Central memory CD4-positive, alpha-beta T cell (primary cell): ENCODE data around the gene TENM3.

Experiments used
- DNase-seq: peaks from one replicate; pipeline ENCODE4 v3.0.0; 2022

TENM3 gene

DNA sequence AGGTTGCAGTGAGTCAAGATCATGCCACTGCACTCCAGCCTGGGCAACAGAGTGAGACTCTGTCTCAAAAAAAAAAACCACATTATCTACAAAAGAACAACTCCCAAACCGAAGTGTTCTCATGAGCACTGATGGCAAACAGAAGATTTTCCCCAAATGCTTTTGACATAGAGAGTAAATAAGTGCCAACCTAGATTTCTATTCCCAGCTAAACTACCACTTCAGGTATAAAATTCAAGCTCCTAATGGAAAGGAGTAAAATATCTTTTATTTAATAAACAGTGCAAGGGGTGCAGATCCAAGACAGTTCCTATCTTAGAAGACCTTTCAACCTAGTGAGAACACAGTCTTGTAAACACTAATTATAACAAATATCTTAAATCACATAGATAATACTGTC lies 170.3 kb downstream of the TENM3 start:
- no peak for DNase-seq

DNA sequence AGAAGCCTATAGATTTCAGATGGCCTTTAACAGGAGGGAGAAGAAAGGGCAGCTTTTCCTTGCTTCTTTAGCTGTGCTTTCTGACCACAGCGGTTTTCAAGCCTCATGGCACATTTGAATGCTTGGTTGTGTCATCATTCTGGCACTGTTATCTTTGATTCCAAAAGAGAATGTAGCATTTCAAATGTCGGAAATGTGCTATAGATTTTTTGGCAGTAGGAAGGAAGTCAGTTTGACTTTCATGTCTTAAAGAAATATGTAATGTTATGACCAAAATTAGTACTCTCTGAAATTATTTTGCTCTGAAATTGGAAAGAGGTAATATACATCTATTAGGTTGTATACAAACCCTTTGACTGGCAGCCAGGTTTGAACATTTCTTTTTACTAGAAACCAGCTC lies 171.9 kb downstream of the TENM3 start:
- DNase-seq: no peak

DNA sequence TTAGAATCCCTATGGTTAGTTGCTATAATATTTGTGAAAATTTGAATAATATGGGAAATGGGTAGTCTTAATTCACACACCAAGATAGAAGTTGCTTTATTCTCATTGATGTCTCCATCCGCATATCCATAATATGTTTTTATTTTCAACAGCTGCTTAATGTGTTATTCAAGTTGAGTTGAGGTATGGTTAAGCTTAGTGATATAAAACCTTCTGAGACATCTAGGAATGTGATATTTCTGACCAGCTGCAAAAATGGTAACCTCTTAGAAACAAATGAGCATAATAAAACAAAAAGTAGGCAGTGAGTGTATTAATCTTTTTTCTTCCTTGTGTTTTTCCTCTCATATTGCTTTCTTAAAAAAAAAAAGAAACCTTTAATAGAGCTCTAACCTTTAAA lies 172.9 kb downstream of the TENM3 start:
- DNase-seq: no peak

DNA sequence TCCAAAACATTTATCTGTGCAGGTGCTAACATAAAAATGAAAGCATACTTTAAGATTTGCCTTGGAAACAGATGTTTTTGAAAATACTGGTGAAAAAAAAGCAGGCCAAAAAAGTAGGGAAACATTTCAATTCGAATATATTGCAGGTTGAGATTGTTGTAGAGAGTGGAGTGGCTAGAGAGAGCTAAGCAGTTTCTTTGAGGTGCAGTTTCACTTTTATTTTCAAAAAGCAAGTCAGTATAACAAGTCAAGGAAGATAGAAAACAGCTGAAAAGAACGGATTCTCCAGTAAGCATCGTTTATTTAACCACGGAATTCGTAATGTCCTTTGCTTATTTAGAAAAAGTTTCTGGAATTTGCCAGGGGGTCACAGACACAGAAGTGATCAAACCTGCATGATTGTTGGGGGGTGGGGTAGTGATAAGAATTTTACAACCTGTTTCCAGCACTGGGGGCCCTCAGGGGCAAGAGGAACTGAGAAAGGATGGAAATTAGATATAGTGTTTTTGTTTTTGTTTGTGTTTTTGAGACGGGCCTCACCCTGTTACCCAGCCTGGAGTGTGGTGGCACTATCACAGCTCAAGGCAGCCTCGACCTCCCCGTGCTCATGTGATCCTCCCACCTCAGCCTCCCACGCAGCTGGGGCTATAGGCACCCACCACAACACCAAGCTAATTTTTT lies 175.0 kb downstream of the TENM3 start:
- DNase-seq: no peak

DNA sequence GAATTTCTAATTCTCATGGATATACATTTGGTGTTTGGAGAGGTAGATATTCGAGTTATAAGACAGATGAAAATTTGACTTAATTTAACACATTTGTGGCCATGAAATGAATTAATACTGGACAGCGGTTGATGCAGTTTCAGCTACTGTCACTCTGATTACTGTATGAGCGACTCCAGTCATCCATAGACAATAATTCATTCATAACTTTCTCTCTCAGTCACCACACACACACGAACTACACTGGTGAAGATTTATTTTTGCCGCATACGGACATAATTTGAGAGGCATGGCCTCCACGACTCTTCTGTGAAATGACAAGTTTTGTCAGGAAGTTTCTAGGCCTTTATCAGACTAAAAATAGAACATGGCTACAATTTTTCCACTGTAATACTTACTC lies 177.0 kb downstream of the TENM3 start:
- no peak for DNase-seq

DNA sequence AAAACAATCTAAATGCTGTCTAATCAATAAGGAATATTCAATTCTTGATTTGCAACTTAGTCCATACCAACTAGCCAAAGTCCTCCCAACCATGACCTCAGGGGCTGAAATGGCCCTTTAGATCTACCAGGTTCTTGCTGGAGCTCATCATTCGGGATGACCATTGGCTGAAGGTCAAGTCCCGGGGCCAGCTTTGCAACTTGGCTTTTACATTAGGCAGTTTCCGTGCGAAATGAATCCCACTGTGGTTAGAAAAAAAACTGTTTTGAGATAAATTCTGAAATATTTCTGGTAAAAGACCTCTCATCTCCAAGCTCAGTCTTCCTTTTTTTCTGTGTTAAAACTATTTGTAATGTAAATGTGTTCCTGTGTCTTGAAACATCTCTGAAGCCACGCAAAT lies 178.6 kb downstream of the TENM3 start:
- no peak for DNase-seq

DNA sequence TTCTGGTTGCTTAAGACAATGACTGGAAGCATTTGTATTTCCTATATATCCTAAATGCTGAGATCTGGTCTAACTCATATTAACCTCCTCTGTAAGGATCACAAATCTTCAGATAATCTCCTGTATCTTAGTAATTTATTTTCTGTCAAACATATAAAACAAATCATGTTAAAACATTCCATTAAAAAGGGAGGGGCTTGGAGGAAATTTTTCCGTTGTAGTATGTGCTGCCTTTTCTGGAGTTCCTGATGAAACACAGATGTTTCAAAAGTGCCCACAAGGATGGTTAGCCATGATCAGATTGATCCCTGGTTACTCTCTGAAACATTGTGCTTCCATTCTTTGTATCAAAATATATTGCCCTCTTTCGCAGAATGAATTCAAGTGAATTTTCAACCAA lies 182.1 kb downstream of the TENM3 start:
- no peak for DNase-seq

DNA sequence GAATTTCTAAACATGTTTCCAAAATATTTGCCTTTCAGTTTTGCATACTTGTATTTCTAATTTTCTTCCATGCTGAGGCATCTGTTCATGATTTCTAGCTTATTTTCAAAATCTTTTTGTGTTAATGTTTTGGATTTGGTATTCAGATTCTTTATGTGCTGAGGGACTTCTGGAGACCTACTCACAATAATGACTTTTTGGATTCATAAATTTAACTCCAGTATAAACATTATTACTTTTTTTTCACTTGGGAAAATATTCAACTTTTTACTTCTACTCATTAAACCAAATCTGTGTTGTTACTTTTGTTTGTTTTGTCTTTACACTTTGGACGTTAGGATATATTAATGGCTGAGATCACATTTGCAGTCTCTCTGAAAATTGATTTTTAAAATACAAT lies 183.7 kb downstream of the TENM3 start:
- no peak for DNase-seq

DNA sequence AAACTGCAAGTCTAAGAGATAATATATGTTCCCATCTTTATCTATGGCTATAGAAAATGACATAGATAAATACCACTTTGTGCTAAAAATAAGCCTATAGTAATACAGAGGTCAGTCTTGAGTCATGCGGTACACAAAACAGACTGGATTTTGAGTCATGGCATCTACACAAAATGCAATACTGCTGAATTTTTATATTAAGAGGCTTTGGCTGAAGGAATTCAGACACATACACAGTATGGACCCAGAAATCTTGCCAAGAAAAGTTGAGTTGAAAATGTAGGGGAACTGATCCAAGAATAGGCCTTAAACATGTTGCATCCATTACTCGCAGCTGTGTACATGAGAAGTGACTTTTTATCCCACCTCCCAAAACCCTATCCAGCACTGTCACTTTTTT lies 184.4 kb downstream of the TENM3 start:
- no peak for DNase-seq

DNA sequence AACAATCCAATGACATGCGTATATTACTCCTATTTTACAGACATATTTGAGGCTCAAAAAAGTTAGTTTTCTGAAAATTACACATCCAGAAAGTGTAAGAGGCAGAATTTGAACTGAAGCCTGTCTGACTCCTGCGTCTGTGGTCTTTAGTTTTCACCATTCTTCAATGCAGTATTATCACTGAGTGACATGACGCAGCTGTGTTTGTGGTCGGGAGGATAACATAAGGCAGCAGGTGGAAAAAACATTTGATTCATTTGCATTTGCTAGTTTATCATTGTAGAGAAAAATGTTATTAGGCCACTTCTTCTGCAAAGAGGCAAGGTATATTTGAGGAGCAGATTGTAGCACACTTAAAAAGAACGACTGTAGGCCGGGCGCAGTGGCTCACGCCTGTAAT lies 186.7 kb downstream of the TENM3 start:
- no peak for DNase-seq

DNA sequence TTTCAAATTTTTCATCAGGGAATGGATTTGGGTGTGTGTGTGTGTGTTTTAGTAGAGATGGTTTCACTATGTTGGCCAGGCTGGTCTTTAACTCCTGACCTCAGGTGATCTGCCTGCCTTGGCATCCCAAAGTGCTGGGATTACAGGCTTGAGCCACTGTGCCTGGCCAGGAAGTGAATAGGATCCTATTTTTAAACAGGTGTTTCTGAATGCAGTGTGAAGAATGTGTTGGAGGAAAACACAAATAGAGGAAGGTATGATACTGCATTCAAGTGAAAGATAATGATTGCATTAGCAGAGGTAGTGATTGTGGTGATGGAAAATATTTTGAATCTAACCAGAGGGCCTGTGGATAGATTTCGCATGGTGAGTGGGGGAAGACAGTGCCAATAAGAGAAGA lies 189.6 kb downstream of the TENM3 start:
- DNase-seq: no peak

DNA sequence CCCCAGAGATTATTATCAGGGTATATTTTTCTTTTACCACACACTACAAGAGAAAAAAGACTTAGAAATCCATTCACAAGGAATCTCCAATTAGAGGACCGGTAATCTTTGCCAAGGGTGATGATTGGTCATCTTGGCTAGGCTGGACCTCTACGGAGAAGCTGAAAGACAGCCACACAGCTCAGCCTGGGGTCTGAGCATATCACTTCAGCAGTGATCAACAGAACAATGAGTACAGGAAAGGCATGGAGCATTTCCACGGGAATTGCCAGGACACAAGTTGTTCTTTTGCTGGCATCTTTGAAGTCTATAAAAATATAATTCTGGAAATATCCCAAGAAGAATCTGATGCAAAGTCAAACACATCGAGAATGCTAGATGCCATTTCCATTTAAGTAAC lies 191.5 kb downstream of the TENM3 start:
- no peak for DNase-seq

DNA sequence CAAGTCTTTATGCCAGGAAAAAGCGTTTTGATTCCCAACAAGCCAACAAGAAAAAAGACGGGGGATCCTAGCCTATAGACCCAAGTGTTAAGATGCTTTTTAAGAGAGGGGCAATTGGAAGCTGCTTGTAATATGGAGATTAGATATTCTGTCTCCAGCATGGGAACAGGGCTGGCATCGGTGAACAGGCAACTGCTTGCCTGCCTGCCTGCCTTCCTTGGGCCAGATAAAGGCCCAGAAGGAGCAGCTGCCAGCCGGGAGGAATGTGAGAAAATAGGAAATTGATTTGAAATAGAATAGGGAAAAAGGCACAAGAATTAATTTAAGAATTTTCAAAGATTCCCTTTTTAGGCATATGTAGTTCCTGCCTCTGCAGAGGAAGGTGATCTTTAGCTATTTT lies 192.2 kb downstream of the TENM3 start:
- no peak for DNase-seq

DNA sequence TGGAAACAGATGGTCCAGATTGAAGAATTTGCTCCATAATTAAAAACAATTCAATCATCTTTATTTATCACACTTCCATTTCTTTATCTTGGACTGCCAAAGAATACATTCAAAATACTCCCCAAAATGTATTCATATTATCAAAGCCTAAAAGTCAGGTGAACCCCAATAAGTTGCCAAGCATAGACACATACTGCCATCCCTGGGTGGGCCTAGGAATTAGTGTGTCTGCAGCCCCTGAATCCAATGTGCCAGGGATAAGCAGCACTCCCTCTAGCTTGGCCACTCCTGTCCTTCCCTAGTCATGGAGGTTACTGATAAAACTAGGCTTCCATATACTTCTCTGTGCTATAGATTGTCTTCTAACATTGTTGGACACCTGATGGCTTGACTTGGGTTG lies 199.9 kb downstream of the TENM3 start:
- no peak for DNase-seq

DNA sequence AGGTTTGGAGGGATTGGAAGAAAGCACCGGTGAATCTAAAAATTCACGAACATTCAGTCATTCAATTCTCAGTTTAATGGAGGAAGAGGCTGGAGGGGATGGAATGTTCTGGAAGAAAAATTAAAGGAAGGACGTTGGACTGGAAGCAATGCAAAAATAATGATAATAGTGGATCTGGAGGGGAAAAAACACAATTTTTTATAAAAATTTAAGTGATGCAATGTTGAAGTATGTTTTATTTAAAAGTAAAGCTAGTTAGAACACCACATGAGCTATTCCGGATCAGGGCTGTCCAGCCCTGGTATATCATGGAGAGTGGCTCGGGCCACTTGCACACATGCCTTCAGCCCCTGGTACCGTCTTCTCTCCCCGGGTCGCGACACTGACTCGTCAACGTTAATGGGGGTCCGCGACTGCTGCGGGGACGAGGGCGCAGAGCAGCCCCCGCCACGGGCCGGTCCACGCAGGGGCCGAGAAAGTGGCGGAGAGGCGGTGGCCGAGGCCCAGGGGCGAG lies 204.6 kb downstream of the TENM3 start:
- no peak for DNase-seq

DNA sequence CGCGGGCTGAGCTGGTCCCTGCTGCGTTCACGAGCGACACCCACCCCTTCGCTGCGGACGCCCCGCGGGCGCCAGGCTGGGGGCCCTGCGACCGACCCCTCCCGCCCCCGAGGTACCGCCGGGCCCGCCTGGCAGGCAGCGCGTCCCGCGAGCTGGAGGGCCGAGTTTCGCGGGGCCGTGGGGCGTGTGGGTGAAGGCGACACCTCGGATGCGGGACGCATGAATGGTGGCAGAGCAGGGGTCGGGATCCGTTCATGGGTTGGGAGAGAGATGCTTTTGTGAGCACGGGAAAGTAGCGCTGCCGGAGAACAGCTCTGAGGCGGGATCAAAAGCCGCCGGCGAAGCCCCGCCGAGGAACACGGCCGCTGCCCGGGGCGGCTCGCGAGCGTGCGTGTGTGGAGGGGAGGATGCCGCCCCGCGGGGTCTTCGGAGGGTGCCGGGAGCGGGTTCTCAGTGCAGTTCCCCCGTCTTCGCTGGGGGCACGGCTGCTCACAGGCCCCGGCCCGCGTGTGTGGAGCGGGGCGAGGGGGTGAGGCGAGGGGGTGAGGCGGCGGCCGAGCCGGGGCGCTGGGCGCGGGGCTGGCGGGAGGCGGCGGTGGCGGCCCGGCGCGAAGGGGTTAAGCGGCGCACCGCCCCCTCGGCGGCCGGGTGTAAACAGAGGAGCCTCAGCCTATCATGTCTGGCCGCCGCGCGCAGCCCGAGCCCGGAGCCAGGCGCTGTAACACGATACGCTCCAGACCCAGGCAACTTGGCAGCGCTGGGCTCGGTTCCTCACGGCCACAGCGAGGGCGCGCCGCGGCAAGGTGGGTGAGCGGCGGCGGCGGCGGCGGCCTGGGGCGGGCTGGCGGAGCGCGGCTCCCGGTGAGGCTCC lies 205.3 kb downstream of the TENM3 start:
- DNase-seq: no peak

DNA sequence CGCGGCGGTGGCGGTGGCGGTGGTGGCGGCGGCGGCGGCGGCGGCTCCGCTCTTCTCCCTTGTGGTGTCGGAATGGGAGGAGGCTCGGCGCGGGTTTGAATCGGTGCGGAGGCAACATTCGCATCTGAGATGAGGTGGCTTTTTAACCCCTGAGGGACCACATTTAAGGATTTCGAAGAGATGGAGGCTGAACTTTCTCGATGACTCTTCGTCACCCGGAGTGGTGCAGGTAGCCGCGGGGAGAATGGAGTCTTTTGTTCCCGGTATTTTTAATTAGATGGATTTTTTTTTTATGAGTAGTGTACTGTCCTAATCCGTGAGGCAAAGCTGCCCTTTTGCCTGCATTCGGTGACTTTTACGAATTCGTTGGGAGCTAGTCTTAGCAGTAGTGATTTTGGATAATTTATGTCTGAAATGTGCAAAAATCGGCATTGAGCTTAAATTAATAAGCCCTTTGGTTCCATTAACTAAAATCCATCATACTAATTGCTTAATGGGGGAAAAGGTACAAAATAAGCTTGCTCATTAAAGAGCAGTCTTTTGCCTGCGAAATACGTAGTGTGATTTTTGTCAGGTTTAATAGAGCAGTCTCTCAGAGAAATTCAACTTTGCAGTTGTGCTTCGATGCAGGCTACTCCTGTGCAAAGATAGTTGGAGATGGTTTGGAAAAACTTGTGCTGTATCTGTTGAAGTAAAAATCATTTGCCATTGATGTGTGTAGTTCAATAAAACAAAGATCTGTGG lies 206.2 kb downstream of the TENM3 start:
- DNase-seq: no peak

DNA sequence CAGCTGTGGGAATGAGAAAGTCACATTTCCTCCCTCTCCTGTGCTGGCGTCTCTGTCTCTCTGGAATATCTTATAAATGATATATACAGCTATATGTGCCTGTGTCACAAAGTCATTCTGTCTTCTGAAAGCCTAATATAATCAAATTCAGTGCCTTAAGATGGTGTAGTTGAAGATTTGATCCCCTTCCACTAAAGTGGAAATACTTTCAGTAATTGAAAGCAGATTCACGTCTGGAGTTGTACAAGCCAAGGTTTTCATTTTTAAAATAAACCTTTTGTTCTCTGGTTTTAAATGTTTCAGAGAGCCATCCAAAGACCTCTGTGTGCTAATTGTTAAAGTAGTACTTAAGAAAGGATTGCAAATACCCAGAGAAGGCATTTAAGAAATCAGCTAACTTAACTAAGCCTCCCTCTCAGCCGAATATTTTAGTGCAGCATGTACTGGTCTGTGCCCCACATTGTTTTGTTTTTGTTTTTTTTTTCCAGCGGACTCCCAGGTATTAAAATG lies 206.8 kb downstream of the TENM3 start:
- no peak for DNase-seq

DNA sequence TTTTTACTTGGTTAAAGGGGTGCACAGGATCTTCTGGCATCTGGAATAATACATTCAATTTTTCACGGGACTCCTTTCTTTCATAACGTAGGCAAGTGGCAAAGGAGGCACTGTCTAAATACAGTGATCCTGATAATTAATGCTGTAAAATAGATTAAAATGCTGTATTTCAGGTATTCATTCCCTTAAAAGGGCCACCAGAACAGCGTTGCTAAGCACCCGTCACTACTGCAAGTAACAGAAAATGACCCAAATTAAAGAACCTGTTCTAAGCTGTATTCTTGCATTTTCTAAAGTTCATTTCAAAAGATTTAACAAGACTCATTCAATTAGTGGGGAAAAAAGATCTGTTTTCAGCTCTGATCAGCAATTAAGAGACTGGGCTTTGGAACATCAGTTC lies 208.2 kb downstream of the TENM3 start:
- DNase-seq: no peak

DNA sequence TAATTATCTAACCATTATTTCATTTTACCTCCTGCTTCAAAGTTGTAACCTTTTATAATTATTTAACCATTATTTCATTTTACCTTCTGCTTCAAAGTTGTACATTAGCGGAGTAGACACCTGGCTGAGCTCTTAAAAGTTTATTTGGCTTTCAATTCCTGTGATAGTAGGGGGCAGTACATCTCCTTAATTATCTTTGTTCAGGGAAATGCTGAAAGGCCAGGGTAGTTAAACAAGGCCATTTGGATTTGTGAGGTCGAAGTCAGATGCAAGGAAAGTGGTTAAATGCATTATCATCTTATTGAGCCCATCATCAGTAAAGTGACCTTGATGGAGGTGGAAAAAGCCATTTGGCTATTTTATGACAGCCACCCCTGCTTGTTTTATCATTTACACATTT lies 210.6 kb downstream of the TENM3 start:
- DNase-seq: no peak

DNA sequence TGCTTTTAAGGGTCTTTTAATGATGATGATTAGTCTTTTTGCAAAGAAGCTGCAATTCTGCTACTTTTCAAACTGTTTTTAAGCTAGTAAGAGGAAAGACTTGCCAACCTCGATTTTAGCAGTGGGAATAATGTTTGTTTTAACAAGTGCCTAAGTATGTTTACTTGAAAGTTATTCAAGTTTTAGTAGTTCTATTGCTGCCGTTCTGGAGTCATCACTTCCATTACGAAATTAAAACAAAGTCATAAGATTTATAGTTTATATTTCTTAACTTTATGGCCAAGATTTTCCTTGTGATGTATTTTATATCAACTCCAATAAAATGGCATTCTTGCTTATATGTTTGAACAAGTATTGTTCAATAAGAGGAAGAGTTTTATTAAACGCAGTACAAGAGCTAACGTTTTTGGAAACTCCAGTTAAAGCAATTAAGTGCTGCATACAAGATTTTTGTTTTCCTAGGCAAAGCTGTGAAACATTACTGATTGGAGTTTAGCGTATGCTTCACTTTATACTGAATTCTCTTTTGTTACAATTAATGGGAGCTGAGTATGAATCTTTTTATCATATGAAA lies 211.3 kb downstream of the TENM3 start:
- DNase-seq: no peak

DNA sequence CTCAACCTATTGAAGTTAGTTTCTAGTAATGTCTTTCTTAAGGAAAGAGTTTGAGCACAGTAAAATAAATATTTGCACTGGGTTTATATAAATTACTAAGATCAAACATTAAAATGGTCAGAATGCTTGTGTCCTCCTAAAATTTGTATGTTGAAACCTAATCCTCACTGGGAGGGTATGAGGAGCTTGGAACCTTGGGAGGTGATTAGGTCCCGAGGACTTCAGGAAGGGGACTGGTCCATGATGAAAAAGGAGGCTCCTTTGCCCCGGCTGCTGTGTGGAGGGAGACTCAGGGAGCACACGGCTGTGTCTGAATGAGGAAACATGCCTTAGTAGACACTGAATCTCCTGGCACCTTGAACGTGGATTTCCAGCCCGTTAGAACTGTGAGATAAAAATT lies 221.9 kb downstream of the TENM3 start:
- DNase-seq: no peak

DNA sequence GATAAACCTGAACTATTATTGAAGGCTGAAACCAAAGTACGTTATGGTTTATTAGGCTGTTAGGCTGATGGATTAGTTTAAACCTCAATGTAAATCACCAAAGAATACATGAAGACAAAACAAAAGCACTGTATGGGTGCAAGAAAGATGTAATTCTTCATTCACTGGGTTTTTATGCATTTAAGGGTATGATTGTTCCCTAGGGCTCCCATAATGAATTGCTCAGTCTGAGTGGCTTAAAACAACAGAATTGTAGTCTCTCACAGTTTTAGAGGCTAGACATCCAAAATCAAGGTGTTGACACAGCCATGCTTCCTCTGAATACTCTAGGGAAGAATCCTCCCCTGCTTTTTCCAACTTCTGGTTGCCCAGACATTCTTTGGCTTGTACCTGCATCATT lies 222.8 kb downstream of the TENM3 start:
- no peak for DNase-seq
